ENCODE measurements around the gene TSPOAP1.

DNA sequence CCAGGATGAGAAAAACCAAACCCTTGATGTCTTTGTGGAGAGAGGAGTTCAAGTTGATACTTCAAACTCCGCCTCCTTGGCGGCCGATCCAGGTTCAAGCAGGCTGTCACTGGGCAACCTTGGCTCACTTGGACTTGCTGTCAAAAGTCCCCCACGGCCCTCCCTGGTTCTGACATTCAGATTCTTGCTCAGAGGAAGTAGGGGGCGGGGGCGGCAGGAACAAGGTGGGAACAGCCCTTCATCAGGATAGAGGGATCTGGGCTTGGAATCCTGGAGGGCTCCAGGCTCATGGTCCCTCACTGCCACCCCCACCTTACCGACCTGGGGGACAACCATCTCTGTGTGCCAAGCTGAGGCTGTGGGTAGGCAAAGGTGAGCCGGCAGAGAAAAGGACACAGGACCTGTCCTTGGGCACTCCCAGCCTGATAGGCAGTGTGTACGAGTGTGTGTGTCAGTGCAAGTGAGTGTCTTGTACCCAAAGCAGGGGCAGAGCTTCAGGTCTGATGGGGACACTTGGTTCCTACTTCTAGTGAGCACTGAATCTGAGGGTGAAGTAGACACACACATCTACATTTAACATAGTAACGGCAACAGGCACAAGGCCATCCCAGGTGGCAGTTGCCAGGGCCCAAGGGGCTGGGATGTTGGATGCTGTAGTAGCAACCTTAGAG lies 6.6 kb upstream of the TSPOAP1 start:
- TF ChIP-seq, protein P1, sequence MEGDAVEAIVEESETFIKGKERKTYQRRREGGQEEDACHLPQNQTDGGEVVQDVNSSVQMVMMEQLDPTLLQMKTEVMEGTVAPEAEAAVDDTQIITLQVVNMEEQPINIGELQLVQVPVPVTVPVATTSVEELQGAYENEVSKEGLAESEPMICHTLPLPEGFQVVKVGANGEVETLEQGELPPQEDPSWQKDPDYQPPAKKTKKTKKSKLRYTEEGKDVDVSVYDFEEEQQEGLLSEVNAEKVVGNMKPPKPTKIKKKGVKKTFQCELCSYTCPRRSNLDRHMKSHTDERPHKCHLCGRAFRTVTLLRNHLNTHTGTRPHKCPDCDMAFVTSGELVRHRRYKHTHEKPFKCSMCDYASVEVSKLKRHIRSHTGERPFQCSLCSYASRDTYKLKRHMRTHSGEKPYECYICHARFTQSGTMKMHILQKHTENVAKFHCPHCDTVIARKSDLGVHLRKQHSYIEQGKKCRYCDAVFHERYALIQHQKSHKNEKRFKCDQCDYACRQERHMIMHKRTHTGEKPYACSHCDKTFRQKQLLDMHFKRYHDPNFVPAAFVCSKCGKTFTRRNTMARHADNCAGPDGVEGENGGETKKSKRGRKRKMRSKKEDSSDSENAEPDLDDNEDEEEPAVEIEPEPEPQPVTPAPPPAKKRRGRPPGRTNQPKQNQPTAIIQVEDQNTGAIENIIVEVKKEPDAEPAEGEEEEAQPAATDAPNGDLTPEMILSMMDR (IDR thresholded peaks at IDR 0.05; ENCODE audit: low read depth, low read length): no peak
- TF ChIP-seq POLR2A (IDR thresholded peaks at IDR 0.05; ENCODE audit: extremely low read depth, insufficient read length) (no peak), MYC (IDR thresholded peaks at IDR 0.05; ENCODE audit: low read depth, low read length) (no peak)
- TF ChIP-seq, protein P2, sequence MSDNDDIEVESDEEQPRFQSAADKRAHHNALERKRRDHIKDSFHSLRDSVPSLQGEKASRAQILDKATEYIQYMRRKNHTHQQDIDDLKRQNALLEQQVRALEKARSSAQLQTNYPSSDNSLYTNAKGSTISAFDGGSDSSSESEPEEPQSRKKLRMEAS (IDR thresholded peaks at IDR 0.05; ENCODE audit: low read depth, low read length): no peak
